ENCODE measurements around the gene CD47. TPM values are rescaled to one million over a fixed set of nuclear protein-coding genes. Genes with fewer than 3 reads are reported as not detected.
A peak's percentile ranks its signal among the peaks of the same experiment; 100 is the strongest.

CD47 gene
- total RNA-seq, 1 donor from 2014 or later, result 184 TPM

DNA sequence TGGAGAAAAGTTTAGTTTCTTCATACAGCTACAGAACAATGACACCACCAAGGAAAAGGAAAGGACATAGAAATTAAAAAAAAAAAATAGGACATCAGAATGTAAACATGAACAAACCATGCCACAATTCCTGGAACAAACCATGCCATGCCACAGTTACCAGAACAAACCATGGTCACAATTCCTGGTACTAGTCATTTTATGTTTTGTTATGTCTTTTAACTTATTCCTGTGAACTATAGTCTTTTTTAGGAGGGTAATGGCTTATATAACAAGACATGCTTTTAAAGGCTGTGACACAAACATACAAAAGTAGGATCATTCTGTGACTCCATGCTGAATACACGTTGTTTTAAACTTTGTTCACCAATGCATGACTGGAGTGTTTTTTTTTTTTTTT, 42.8 kb downstream of the CD47 start:
- DNase-seq (no peak), ATAC-seq (ENCODE audit: low read depth) (no peak)
- peaks cover 5% of the 10 kb centered on the region for H3K4me1 Mint-ChIP-seq
- intact Hi-C loops (cut with micrococcal nuclease), result no loop called here
- H3K36me3 Mint-ChIP-seq (ENCODE audit: low read depth), result peaks cover 73% of the 10 kb centered on the region
- POLR2A ChIA-PET, result no interaction called here
- no peaks in the 10 kb centered on the region for H3K27me3 Mint-ChIP-seq
- CTCF ChIA-PET, result no interaction called here
- H3K4me3 Mint-ChIP-seq, result no peak overlapping the region
- TF ChIP-seq, protein P1, sequence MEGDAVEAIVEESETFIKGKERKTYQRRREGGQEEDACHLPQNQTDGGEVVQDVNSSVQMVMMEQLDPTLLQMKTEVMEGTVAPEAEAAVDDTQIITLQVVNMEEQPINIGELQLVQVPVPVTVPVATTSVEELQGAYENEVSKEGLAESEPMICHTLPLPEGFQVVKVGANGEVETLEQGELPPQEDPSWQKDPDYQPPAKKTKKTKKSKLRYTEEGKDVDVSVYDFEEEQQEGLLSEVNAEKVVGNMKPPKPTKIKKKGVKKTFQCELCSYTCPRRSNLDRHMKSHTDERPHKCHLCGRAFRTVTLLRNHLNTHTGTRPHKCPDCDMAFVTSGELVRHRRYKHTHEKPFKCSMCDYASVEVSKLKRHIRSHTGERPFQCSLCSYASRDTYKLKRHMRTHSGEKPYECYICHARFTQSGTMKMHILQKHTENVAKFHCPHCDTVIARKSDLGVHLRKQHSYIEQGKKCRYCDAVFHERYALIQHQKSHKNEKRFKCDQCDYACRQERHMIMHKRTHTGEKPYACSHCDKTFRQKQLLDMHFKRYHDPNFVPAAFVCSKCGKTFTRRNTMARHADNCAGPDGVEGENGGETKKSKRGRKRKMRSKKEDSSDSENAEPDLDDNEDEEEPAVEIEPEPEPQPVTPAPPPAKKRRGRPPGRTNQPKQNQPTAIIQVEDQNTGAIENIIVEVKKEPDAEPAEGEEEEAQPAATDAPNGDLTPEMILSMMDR (IDR thresholded peaks at IDR 0.05), result no peak
- H3K9me3 Mint-ChIP-seq, result no peaks in the 10 kb centered on the region
- H3K27ac Mint-ChIP-seq, result peak overlapping the region; percentile 56

DNA sequence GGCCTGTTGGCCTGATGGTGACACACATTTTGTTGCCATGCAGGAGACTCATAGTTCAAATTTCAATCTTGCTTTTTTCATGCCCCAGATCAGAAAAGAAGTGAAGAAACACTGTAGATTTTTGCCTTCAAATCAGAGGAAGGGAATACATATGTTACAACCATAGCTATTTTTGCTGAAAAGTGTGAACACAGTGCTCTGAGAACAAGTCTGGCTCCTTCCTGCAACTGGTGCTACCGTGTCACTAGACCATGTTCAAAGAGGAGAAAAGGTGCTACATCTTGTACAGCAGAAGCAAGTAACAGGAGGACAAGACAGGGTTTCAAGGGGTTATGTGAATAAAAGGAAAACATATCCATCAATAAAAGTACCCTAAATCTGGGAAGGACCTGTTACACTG, 44.6 kb downstream of the CD47 start:
- CTCF ChIA-PET, result no interaction called here
- POLR2A ChIA-PET, result no interaction called here
- peaks cover 3% of the 10 kb centered on the region for H3K4me1 Mint-ChIP-seq
- TF ChIP-seq, protein P1 (IDR thresholded peaks at IDR 0.05), result no peak
- H3K4me3 Mint-ChIP-seq, result no peak overlapping the region
- H3K27ac Mint-ChIP-seq, result peak overlapping the region; percentile 20
- peaks cover 72% of the 10 kb centered on the region for H3K36me3 Mint-ChIP-seq (ENCODE audit: low read depth)
- DNase-seq (no peak), ATAC-seq (ENCODE audit: low read depth) (no peak)
- intact Hi-C loops (cut with micrococcal nuclease), result no loop called here
- no peaks in the 10 kb centered on the region for H3K9me3 Mint-ChIP-seq
- no peaks in the 10 kb centered on the region for H3K27me3 Mint-ChIP-seq

DNA sequence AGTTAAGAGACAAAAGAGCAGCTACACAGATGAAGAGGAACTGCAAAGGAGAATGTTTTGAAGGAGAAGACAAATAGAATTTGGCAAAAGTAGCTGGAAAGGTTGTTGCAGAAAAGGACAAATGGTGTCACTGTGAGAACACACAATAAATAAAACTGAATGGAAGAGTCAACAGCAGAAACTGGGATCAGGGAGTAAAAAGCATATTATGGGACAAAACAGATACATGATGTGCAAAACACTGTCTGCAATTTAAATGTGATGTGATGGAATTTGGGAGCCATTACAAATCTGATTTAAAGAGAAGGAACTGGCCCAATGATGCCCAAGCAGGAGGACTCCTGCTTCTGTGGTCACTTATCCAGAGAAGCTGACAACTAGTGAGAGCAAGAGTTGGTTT, 46.1 kb downstream of the CD47 start:
- CTCF ChIA-PET, result interaction anchor here (1.1 to 1.4 kb wide), 2 partner anchors 13 to 278 kb away, joined by 3 read pairs; no protein-coding TSS in a partner anchor
- Mint-ChIP-seq H3K36me3 (ENCODE audit: low read depth) (peaks cover 71% of the 10 kb centered on the region), H3K9me3 (no peaks in the 10 kb centered on the region), H3K4me3 (no peak overlapping the region), H3K27me3 (no peaks in the 10 kb centered on the region), H3K4me1 (peaks cover 3% of the 10 kb centered on the region), H3K27ac (peak overlapping the region; percentile 38)
- DNase-seq (no peak), ATAC-seq (ENCODE audit: low read depth) (no peak)
- POLR2A ChIA-PET, result interaction anchor here (0.6 kb wide), 1 partner anchor 44 kb away, joined by 3 read pairs; no protein-coding TSS in a partner anchor
- TF ChIP-seq, protein P1 (IDR thresholded peaks at IDR 0.05), result no peak
- intact Hi-C loops (cut with micrococcal nuclease), result no loop called here

DNA sequence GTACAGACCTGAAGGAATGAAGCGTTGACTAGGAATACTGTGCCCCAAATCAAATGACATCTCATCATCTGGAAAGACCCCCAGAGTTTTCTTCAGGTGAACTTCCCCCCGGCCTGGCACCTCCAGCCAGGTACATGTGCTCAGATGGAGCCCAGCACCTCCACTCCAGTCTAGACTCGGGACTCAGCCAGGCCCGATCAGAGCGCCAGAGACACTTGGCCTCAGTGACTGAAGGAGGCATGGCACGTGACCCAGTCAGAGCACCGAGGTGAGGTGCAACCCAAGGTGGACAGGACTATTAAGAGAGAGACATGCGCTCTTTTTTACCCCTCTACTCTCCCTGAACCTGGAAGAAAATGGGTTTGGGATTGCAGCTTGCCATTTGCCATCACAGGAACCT, 48.5 kb downstream of the CD47 start:
- TF ChIP-seq, protein P1 (IDR thresholded peaks at IDR 0.05), result no peak
- POLR2A ChIA-PET, result no interaction called here
- Mint-ChIP-seq H3K4me3 (no peak overlapping the region), H3K36me3 (ENCODE audit: low read depth) (peaks cover 67% of the 10 kb centered on the region), H3K9me3 (no peaks in the 10 kb centered on the region), H3K27me3 (no peaks in the 10 kb centered on the region), H3K4me1 (peaks cover 9% of the 10 kb centered on the region), H3K27ac (peak overlapping the region; percentile 21)
- intact Hi-C loops (cut with micrococcal nuclease), result no loop called here
- CTCF ChIA-PET, result interaction anchor here (1.3 kb wide), 1 partner anchor 435 kb away, joined by 4 read pairs; no protein-coding TSS in a partner anchor
- no peak for ATAC-seq (ENCODE audit: low read depth)
- no peak for DNase-seq

DNA sequence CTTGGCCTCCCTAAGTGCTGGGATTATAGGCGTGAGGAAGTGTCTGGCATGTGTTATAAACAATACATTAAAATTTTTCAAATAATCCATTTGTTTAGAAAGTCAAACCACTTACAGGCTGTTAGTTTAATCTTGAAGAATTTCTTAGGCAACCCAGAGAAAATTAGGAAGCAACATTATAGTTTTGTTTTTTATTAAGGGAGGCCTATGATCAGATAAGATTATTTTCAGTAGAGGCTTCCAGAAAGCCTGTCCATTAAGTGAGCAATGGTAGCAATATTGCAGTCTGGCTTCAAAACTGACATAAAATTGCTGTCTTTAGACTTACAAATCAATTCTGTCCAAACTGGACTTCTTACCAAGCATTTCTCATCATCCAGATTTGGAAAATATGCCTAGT, 49.6 kb downstream of the CD47 start:
- intact Hi-C loops (cut with micrococcal nuclease), result loop anchor here (2.0 kb wide), 1 partner anchor 16 kb away; no protein-coding TSS in a partner anchor
- Mint-ChIP-seq H3K27me3 (no peaks in the 10 kb centered on the region), H3K4me3 (no peak overlapping the region), H3K4me1 (peaks cover 20% of the 10 kb centered on the region), H3K27ac (peak overlapping the region; percentile 31), H3K9me3 (no peaks in the 10 kb centered on the region), H3K36me3 (ENCODE audit: low read depth) (peaks cover 59% of the 10 kb centered on the region)
- ATAC-seq (ENCODE audit: low read depth), result no peak
- ChIA-PET CTCF (interaction anchor here (1.6 kb wide), 1 partner anchor 114 kb away, joined by 3 read pairs; no protein-coding TSS in a partner anchor), POLR2A (no interaction called here)
- DNase-seq, result no peak
- TF ChIP-seq, protein P1 (IDR thresholded peaks at IDR 0.05), result no peak
